A549 (cell line): ENCODE measurements around the gene OPN1MW3.
"Not testable (repeated sequence)": the region's sequence is repeated elsewhere in the genome, so short reads cannot be mapped to it uniquely, and the experiment has no call there.

ENCODE experiments used
- CBX2 ChIP-seq: fragments of 200-600 bp; sonication (generic); IDR thresholded peaks from 2 replicates; pipeline ENCODE4 v1.6.1; 2016; ENCODE audit warnings: low read depth, mild to moderate bottlenecking, borderline replicate concordance
- CEBPB ChIP-seq, 2 experiments: fragments of >200 bp in 1 of 2; sonication (Bioruptor Twin) in 1 of 2; formaldehyde crosslinking in 1 of 2; IDR thresholded peaks; 2 replicates each; pipeline ENCODE4 v1.6.1; 2012 to 2016
- KDM1A ChIP-seq: fragments of 200-600 bp; sonication (generic); IDR thresholded peaks from 2 replicates; pipeline ENCODE4 v1.6.1; 2016; ENCODE audit warnings: low read depth, mild to moderate bottlenecking
- MAFK ChIP-seq: fragments of 450-650 bp; IDR thresholded peaks from 2 replicates; pipeline ENCODE4 v1.6.1; 2014; ENCODE audit not compliant: partially characterized antibody
- NFE2L2 ChIP-seq: fragments of 150-350 bp; conservative IDR thresholded peaks from 2 replicates; pipeline ENCODE4 v1.6.1; 2014; ENCODE audit warnings: low read length
- POLR2A ChIP-seq: IDR thresholded peaks from 2 replicates; pipeline ENCODE4 v1.6.1; 2012; ENCODE audit warnings: mild to moderate bottlenecking, low read length
- RAD21 ChIP-seq, 2 experiments: fragments of >200 bp in 1 of 2; sonication (Bioruptor Twin) in 1 of 2; formaldehyde crosslinking in 1 of 2; IDR thresholded peaks in 1 of 2; conservative IDR thresholded peaks in 1 of 2; 2 replicates in 1 of 2; 3 replicates in 1 of 2; pipeline ENCODE4 v1.6.1; 2012 to 2018; ENCODE audit warnings: inconsistent platforms in 1 of 2
- TF ChIP-seq, protein P1 (sequence below): fragments of >200 bp; sonication (Bioruptor Twin); formaldehyde crosslinking; IDR thresholded peaks from 3 replicates; pipeline ENCODE4 v1.5.1; 2016
- TF ChIP-seq, protein P2 (sequence below): fragments of >200 bp; sonication (Bioruptor Twin); formaldehyde crosslinking; IDR thresholded peaks from 2 replicates; pipeline ENCODE4 v1.6.1; 2016
- TF ChIP-seq, protein P3 (sequence below): fragments of 250-450 bp; sonication (Bioruptor Pico); IDR thresholded peaks from 2 replicates; pipeline ENCODE4 v1.5.0; 2021; ENCODE audit warnings: mild to moderate bottlenecking, moderate library complexity, borderline replicate concordance

DNA sequence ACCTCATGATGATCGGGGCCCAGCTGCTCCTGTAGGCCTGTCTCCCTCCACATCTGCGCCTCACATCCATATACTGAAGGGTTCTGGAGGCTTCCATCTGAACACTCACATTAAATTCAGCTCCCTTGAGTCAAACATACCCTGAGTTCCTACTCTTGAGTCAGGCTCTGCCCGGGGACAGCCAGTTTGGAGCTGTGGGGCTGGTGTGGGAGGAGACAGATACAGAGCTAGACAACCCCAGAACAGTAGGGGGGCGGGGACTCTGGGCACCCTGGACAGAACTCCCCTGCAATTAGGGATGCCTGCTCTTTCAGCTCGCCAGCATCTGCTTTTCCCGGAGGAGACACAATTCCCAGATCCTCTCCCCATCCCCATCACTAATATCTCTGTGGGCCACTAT lies 5.7 kb downstream of the OPN1MW3 start:
- TF ChIP-seq, protein P1, sequence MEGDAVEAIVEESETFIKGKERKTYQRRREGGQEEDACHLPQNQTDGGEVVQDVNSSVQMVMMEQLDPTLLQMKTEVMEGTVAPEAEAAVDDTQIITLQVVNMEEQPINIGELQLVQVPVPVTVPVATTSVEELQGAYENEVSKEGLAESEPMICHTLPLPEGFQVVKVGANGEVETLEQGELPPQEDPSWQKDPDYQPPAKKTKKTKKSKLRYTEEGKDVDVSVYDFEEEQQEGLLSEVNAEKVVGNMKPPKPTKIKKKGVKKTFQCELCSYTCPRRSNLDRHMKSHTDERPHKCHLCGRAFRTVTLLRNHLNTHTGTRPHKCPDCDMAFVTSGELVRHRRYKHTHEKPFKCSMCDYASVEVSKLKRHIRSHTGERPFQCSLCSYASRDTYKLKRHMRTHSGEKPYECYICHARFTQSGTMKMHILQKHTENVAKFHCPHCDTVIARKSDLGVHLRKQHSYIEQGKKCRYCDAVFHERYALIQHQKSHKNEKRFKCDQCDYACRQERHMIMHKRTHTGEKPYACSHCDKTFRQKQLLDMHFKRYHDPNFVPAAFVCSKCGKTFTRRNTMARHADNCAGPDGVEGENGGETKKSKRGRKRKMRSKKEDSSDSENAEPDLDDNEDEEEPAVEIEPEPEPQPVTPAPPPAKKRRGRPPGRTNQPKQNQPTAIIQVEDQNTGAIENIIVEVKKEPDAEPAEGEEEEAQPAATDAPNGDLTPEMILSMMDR = not testable (repeated sequence)
- TF ChIP-seq, protein P2, sequence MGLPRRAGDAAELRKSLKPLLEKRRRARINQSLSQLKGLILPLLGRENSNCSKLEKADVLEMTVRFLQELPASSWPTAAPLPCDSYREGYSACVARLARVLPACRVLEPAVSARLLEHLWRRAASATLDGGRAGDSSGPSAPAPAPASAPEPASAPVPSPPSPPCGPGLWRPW = not testable (repeated sequence)
- TF ChIP-seq CBX2; POLR2A; MAFK; RAD21 (conservative IDR thresholded peaks at IDR 0.05 in 1 of 2, IDR thresholded peaks at IDR 0.05 in 1 of 2); CEBPB (IDR thresholded peaks at IDR 0.05); NFE2L2; KDM1A: not testable (repeated sequence)
- TF ChIP-seq, protein P3, sequence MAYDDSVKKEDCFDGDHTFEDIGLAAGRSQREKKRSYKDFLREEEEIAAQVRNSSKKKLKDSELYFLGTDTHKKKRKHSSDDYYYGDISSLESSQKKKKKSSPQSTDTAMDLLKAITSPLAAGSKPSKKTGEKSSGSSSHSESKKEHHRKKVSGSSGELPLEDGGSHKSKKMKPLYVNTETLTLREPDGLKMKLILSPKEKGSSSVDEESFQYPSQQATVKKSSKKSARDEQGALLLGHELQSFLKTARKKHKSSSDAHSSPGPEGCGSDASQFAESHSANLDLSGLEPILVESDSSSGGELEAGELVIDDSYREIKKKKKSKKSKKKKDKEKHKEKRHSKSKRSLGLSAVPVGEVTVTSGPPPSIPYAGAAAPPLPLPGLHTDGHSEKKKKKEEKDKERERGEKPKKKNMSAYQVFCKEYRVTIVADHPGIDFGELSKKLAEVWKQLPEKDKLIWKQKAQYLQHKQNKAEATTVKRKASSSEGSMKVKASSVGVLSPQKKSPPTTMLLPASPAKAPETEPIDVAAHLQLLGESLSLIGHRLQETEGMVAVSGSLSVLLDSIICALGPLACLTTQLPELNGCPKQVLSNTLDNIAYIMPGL (CRISPR knock-in tag) = not testable (repeated sequence)
